ENCODE measurements around the gene SLC12A6.
A peak's percentile ranks its signal among the peaks of the same experiment; 100 is the strongest.
"Not testable (repeated sequence)": the region's sequence is repeated elsewhere in the genome, so short reads cannot be mapped to it uniquely, and the experiment has no call there.

Gene SLC12A6

GRCh38 chr15:34248190-34248589, 89.4 kb downstream of the SLC12A6 start:
- DNase-seq: no peak

DNA sequence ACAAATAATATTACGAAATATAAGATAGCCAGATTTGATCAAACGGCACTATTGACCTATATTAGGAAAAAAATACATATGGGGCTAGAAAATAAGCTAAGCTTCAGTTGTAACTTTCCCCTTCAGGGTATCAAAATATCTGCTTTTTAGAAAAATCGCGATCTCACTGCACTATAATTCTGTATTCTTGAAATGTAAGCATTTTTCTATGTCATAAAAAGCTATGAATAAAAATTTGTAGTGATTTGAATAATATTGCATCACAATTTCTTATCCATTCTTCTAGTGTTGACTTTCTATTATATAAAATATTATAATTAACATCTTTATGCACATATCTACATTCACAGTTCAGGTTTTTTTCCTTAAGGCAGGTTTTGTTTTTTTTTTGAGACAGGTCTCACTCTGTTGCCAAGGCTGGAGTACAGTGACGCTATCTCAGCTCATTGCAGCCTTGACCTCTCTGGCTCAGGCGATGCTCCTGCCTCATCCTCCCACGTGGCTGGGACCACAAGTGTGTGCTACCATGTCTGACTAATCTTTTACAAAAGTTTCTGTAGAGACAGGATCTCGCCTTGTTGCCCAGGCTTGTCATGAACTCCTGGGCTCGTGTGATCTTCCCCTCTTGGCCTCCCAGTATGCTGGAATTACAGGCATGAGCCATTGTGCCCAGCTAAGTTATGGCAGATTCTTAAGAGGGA, 91.2 kb downstream of the SLC12A6 start:
- DNase-seq: no peak

DNA sequence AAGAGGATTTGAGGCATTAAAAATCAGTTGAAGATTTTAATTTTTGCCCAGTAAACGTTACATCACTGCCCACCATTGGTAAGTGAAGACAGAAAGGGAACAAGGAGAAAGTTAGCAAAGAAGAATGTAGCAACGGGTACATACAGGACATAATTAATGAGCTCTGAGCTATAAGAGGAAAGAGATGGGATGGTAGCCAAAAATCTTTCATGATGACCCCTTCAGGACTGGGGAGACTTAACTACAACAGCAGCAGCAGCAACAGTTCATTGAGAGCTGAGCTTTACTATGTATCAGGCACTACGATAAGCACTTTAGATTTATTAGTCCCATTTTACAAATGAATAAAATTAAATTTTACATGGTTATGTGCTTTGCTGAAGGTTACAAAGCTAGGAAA, 94.4 kb downstream of the SLC12A6 start:
- no peak for DNase-seq

DNA sequence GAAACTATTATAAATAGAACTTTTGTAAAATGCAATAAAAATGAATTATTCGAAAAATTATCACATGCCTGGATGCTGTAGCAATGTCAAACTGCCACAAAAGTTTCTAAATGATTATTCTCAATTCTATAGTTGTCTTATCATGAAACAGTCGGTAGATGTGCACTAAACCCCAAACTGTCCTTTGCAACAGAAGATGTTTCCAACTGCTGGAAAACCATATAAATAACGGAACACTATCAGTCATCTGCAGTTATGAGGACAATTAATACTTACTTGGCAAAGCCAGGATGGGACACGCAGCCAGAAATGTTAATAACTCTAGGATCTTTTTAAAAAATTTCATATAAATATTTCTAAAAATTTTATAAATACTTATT, 95.3 kb downstream of the SLC12A6 start:
- no peak for DNase-seq

DNA sequence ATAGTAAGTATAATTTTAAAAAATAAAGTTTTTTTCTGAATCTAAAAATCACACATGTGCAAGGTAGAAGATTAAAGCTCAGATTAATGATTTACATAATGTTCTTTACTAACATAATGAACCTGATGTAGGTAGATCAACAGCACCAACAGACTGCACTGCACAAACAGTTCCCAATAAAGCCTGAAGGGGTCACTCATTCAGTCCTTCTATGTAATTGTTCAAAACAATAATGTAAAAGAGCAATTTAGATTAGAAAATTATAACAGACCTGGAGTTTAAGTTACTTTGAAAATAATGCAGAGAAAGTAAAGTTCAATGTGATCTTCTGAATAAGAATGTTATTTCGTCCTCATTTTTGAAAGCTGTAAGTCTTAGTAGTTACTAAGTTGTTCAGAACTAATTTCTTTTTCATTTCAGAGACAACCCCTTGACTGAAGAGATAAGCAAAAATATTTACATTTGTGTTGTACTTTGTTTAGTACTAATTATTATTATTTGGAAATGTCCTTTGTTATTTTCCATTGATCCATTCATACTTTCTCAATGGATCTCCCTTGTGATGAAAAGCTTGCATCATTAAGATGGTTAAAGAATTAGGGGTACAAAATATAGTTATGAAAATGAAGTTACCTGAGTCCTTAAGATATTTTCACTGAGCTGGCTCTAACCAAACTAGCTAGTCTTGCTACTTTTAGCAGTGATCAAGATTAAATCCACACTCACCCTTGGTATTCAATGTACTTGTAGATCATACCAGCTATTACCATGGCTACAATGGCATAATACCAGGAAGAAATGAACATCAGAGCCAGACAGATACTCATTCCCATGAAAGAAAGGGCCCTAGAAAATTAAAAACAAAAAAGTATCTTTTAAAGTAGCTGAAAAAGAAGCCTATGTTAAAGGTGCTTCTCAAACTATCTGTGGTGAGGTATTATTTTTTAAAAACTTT, 95.9 kb downstream of the SLC12A6 start:
- peak; percentile 36 to 63 (median 58) for DNase-seq

- DNase-seq: no peak
These were observed 97.0 kb downstream of the SLC12A6 start for GRCh38 chr15:34240537-34240936.

DNA sequence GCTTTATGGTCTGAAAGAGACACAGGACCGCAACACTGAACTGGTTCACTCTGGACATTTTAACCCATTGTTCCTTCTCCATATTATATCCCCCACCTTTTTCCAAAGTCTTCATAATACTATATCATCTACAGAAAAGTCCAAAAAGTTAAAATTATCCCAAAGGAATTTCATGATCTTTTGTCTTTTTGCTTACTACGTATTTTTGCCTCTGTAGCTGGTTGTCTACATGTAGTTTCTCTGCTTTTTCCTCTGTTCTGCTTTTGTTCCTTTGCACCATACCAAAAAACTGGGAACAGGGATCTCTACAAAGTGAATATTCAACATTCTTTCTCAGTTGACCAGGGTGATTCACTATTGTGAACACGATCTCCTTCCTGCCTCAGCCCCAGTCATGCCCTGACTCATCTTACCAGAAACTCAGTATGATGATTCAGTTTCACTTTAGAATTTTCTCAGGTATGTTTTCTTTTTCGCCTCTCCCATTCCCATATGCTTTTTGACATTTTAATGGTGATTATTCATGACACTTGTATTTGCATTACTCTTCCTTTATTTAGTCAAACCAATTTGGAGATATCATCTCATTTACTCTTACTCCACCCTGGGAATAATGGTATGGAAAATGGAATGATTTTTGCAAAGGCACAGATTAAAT, 98.3 kb downstream of the SLC12A6 start:
- DNase-seq: peak; percentile 18 to 61 (median 45)

- DNase-seq: no peak
These were observed 104.0 kb downstream of the SLC12A6 start for GRCh38 chr15:34233614-34234013.

GRCh38 chr15:34223904-34224596, 113.5 kb downstream of the SLC12A6 start:
- DNase-seq: peak; percentile 39 to 47 (median 47)

- no peak for DNase-seq
These were observed 119.9 kb downstream of the SLC12A6 start for GRCh38 chr15:34217587-34218225.

GRCh38 chr15:34216527-34217270, 120.9 kb downstream of the SLC12A6 start:
- DNase-seq: no peak

GRCh38 chr15:34214135-34214534, 123.4 kb downstream of the SLC12A6 start:
- DNase-seq: no peak

- no peak for DNase-seq
These were observed 123.9 kb downstream of the SLC12A6 start for GRCh38 chr15:34213690-34214089.

DNA sequence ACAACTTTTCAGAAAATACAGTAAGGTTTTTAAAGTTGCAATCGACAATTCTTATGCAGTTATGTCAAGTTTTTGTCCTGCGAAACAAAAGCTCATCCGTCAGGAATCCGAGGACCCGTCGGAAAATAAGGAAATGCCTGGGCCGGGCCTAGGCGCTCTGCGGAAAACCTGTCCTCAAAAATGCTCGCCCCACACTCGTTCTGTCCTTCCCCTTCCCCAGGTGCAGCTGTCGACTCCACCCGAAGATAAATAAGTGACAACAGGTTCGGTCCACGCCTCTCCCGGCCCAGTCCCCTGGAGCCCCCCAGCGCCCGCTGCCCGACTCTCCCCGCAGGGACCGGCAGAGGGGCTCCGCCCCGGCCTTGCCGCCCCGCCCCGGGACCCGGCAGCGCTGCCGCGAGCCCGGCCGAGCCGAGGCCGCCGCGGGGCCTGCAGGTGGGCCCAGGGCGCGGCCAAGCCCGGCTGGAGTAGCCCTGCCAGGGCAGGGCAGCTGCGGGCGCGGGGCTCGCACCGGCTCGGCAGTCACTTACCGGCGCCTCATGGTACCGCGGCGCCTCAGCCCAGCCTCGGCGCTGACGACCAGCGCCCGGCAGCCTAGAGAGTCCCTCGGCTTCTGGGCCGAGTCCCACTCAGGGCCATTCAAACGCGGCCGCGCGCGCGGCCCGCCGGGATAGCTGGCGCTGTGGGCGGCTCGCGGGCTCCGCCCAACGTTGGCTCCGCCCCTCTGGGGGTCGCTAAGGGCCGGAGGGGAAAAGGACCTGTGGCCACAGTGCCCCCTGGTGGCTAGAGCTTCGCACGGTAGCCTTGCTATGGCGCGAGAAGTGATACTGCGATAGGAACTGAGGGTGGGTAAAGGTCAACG, 127.9 kb downstream of the SLC12A6 start, which contains the start of gene KATNBL1:
TSS of gene KATNBL1 (minus strand) at position 676 of the 862 bp plus-strand sequence. CDS start 46,420 bp downstream, outside the sequence.
- peak; percentile 98 to 100 (median 100) for DNase-seq

DNA sequence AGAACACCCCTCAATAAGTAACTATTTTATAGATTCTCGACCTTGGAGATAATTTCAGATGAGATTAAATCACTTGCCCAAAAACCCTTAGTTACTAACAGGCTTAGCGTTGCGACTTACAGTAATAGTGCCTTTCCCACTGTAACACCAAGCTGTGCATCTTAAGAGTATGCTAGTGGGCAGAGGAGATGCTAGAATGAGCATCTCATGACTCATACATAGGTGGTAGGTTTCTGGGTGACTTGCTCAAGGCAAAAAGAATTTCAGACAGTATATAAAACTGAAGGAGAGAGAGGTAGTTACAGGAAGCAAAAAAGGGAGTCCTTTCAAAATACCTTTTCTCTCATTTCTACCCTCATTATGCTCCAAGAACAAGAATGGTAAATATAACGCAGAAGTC, 131.6 kb downstream of the SLC12A6 start:
- no peak for DNase-seq

- no peak for DNase-seq
These were observed 133.6 kb downstream of the SLC12A6 start for GRCh38 chr15:34203936-34204335.

- DNase-seq: no peak
These were observed 134.3 kb downstream of the SLC12A6 start for GRCh38 chr15:34203305-34203704.

GRCh38 chr15:34193272-34193671, 144.3 kb downstream of the SLC12A6 start:
- not testable (repeated sequence) for DNase-seq

DNA sequence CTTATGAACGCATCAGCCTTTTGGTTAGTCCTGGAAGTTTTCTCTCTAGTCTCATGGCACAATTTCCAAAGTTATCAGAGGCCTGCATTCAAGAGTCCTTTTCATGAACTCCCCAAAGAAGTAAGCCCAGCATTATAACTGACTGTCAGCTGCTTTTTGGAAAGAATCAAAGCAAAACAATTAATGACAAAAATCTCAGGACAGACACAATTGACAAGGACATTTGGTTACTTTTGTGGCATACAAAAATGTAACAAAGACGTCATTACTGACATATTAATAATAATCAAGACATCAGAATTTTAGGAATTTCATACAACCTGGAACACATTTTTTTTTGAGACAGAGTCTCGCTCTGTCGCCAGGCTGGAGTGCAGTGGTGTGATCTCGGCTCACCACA, 148.9 kb downstream of the SLC12A6 start:
- no peak for DNase-seq

DNA sequence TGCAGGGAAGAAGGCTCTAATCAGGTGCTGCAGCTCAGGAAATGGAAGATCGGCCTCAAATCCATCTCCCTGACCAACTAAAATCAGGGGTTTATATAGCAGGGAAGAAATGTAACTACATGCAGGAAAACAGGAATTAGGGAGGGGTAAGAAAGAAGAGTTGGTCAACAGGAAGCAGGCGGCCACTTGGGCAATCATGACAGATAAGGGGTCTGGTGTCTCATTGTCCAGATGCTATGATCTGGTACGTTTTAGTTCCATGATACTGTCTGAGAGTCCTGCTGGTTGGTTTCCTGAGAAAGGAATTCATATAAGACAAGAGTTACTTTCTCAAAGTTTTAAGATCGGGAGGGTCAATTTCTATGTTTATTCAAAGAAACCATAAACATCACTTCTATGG, 151.9 kb downstream of the SLC12A6 start:
- no peak for DNase-seq

Data from suppressor macrophage treated with lipopolysaccharide for 1 hour (primary cell).